Ovary (tissue), 3 donors: ENCODE data around the gene ZNF775.

Experiments used
- EP300 ChIP-seq: sonication (generic); formaldehyde crosslinking; IDR thresholded peaks from one replicate; pipeline ENCODE4 v1.6.1; 2017; ENCODE audit warnings: antibody characterized with exemption
- POLR2A ChIP-seq: fragments of 450-650 bp; IDR thresholded peaks from one replicate; pipeline ENCODE4 v1.6.1; 2017; ENCODE audit warnings: antibody characterized with exemption, mild to moderate bottlenecking, moderate library complexity
- TF ChIP-seq, protein P1 (sequence below), 3 donors: fragments of 450-650 bp in 2 of 3; fragments of 200-600 bp in 1 of 3; IDR thresholded peaks; one replicate each; pipeline versions ENCODE4 v1.5.1 to v1.8.0; 2016 to 2022; ENCODE audit warnings: antibody characterized with exemption in 3 of 3, mild to moderate bottlenecking in 1 of 3
- donor health status: DM: no; HTN: no; CAD: no.

DNA sequence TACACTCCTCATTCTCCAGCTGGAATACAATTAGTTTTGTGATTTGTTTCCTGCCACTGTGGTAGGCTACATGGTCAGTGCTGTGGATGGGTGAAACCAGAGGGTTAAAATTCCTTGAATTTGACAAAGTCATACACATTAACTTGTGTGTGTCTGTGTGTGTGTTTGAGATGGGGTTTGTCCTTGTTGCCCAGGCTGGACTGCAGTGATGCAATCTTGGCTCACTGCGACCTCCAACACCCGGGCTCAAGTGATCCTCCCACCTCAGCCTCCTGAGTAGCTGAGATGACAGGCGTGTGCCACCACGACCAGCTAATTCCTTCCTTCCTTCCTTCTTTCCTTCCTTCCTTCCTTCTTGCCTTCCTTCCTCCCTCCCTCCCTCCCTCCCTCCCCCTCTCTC lies 46.5 kb downstream of the ZNF775 start:
- TF ChIP-seq, protein P1, sequence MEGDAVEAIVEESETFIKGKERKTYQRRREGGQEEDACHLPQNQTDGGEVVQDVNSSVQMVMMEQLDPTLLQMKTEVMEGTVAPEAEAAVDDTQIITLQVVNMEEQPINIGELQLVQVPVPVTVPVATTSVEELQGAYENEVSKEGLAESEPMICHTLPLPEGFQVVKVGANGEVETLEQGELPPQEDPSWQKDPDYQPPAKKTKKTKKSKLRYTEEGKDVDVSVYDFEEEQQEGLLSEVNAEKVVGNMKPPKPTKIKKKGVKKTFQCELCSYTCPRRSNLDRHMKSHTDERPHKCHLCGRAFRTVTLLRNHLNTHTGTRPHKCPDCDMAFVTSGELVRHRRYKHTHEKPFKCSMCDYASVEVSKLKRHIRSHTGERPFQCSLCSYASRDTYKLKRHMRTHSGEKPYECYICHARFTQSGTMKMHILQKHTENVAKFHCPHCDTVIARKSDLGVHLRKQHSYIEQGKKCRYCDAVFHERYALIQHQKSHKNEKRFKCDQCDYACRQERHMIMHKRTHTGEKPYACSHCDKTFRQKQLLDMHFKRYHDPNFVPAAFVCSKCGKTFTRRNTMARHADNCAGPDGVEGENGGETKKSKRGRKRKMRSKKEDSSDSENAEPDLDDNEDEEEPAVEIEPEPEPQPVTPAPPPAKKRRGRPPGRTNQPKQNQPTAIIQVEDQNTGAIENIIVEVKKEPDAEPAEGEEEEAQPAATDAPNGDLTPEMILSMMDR (IDR thresholded peaks at IDR 0.05) = no peak
- TF ChIP-seq POLR2A (no peak), EP300 (no peak)
